ENCODE results near the gene RNF38. TPM values are rescaled to one million over a fixed set of nuclear protein-coding genes. Genes with fewer than 3 reads are reported as not detected.
"Not testable (repeated sequence)": the region's sequence is repeated elsewhere in the genome, so short reads cannot be mapped to it uniquely, and the experiment has no call there.

The RNF38 gene
- total RNA-seq, 1 donor from 2014 or later, result 22.8 TPM

DNA sequence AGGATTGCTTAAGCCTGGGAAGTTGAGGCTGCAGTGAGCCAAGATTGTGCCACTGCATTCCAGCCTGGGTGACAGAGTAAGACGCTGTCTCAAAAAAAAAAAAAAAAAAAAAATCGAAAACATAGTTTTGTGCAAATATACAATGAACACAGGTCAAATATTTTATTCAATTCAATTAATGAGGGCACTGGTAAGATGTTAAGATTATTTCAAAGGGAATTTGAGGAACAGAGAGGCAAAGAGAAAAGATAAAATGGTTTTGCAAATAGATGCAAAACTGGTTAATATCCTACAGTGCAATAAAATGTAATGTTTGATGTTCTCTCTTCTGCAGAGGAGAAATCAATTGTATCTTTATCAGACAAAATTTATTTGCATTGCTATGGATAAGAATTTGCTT, 102.3 kb downstream of the RNF38 start:
- intact Hi-C loops (cut with DNase I), result no loop called here
- Histone ChIP-seq H3K4me1 (no peaks in the 10 kb centered on the region), H3K36me3 (no peaks in the 10 kb centered on the region), H3K27ac (no peak overlapping the region), H3K9me3 (no peaks in the 10 kb centered on the region), H3K4me3 (no peak overlapping the region), H3K27me3 (no peaks in the 10 kb centered on the region)
- TF ChIP-seq, protein P1, sequence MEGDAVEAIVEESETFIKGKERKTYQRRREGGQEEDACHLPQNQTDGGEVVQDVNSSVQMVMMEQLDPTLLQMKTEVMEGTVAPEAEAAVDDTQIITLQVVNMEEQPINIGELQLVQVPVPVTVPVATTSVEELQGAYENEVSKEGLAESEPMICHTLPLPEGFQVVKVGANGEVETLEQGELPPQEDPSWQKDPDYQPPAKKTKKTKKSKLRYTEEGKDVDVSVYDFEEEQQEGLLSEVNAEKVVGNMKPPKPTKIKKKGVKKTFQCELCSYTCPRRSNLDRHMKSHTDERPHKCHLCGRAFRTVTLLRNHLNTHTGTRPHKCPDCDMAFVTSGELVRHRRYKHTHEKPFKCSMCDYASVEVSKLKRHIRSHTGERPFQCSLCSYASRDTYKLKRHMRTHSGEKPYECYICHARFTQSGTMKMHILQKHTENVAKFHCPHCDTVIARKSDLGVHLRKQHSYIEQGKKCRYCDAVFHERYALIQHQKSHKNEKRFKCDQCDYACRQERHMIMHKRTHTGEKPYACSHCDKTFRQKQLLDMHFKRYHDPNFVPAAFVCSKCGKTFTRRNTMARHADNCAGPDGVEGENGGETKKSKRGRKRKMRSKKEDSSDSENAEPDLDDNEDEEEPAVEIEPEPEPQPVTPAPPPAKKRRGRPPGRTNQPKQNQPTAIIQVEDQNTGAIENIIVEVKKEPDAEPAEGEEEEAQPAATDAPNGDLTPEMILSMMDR (IDR thresholded peaks at IDR 0.05), result no peak
- DNase-seq (ENCODE audit: extremely low spot score in 2 of 2), result no peak

DNA sequence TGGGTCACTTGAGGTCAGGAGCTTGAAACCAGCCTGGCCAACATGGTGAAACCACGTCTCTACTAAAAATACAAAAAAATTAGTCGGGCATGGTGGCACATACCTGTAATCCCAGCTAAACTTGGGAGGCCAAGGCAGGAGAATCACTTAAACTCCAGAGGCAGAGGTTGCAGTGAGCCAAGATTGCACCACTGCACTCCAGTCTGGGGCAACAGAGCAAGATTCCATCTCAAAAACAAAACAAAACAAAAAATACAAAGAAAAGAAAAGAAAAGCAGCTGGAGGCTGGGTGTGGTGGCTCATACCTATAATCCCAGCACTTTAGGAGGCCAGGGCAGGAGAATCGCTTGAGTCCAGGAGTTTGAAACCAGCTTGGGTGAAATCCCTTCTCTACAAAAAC, 105.1 kb downstream of the RNF38 start:
- H3K36me3 ChIP-seq; H3K27ac ChIP-seq; intact Hi-C loops (cut with DNase I); H3K4me3 ChIP-seq; H3K4me1 ChIP-seq; DNase-seq (ENCODE audit: extremely low spot score in 2 of 2); H3K27me3 ChIP-seq; H3K9me3 ChIP-seq: not testable (repeated sequence)

DNA sequence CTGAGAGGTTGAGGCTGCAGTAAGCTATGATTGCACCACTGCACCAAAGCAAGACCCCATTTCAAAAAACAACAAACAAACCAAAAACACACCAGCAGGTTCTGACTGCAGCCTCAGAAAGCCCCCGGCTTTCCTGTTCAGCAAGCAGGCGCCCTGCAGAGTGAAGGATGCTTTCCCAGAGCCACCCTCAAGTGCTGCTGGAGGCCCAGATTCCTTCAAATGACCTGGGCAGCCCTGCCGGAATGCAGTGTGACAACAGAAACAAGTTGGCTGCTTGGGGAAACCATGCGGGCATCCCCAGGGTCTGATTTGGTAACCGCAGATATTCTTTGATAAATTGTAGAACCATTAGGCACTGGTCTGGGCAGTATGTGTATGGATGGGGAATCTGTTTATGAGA, 106.2 kb downstream of the RNF38 start:
- Histone ChIP-seq H3K27me3 (no peaks in the 10 kb centered on the region), H3K4me1 (no peaks in the 10 kb centered on the region), H3K27ac (no peak overlapping the region), H3K9me3 (no peaks in the 10 kb centered on the region), H3K36me3 (no peaks in the 10 kb centered on the region), H3K4me3 (no peak overlapping the region)
- intact Hi-C loops (cut with DNase I), result no loop called here
- DNase-seq (ENCODE audit: extremely low spot score in 2 of 2), result no peak
- no peak for TF ChIP-seq POLR2A (IDR thresholded peaks at IDR 0.05)
- no peak for TF ChIP-seq POLR2AphosphoS5 (IDR thresholded peaks at IDR 0.05; ENCODE audit: insufficient read depth in 1 of 2, low read depth in 1 of 2)
- TF ChIP-seq, protein P1 (IDR thresholded peaks at IDR 0.05), result no peak

DNA sequence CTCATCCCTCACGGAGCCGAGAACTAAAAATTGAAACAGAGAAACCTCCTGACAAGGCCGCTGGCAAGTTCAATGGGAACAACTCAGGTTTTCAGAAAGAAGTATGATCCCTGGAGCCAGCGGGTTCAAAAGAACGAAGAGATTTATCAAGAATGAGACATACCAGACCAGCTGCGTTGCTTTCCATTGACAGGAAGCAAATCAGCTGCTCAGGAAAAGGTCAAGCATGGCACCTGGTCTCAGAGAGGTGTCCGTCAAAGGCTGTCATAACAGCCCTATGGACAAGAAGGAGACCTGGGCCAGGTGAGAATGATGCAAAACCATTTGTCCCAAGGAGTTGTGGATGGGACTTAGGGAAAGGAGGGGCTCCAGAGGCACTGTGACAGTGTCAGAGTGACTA, 106.9 kb downstream of the RNF38 start:
- intact Hi-C loops (cut with DNase I), result no loop called here
- H3K27me3 ChIP-seq, result no peaks in the 10 kb centered on the region
- TF ChIP-seq, protein P1 (IDR thresholded peaks at IDR 0.05), result no peak
- no peak for TF ChIP-seq POLR2A (IDR thresholded peaks at IDR 0.05)
- no peak for TF ChIP-seq POLR2AphosphoS5 (IDR thresholded peaks at IDR 0.05; ENCODE audit: insufficient read depth in 1 of 2, low read depth in 1 of 2)
- H3K9me3 ChIP-seq, result no peaks in the 10 kb centered on the region
- DNase-seq (ENCODE audit: extremely low spot score in 2 of 2), result no peak
- H3K4me3 ChIP-seq, result no peak overlapping the region
- no peak overlapping the region for H3K27ac ChIP-seq
- no peaks in the 10 kb centered on the region for H3K4me1 ChIP-seq
- H3K36me3 ChIP-seq, result no peaks in the 10 kb centered on the region

DNA sequence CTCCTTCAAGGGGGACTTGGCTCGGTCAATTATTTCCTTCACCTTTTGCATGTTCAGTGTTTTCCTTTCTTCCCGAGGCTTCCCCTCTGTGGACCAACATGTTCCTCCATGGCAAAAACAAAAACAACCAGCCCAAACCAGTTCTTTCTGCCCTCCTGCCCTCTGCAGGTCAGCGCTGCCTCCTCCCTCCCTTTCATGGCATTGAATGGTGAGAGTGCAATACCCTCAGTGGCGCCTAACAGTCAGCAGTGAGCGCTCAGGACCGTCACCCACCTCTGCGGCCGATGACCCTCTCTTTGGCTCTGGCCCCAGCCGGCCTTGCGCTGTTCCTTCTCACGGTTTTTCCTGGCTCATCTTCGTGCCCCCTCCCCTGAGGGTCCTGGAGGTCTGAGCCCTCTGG, 107.4 kb downstream of the RNF38 start:
- intact Hi-C loops (cut with DNase I), result no loop called here
- TF ChIP-seq POLR2AphosphoS5 (IDR thresholded peaks at IDR 0.05; ENCODE audit: insufficient read depth in 1 of 2, low read depth in 1 of 2) (no peak), POLR2A (IDR thresholded peaks at IDR 0.05) (no peak)
- TF ChIP-seq, protein P1 (IDR thresholded peaks at IDR 0.05), result no peak
- Histone ChIP-seq H3K4me1 (no peaks in the 10 kb centered on the region), H3K27me3 (no peaks in the 10 kb centered on the region), H3K4me3 (no peak overlapping the region), H3K27ac (no peak overlapping the region), H3K36me3 (no peaks in the 10 kb centered on the region), H3K9me3 (no peaks in the 10 kb centered on the region)
- no peak for DNase-seq (ENCODE audit: extremely low spot score in 2 of 2)

DNA sequence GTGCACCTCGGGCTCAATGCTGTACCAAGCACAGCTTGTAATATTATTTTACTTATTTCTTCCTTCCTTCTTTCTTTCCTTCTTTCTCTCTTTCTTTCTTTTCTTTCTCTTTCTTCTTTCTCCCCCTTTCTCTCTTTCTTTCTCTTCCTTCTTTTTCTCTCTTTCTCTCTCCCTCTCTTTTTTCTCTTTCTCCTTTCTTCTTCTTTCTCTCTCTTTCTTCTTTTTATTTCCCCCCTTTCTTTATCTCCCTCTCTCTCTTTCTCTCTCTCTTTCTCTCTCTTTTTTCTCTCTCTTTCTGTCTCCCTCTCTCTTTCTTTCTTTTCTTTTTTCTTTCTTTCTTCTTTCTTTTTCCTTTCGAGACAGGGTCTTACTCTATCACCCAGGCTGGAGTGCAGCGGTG, 109.1 kb downstream of the RNF38 start:
- Histone ChIP-seq H3K27ac (no peak overlapping the region), H3K27me3 (no peaks in the 10 kb centered on the region), H3K36me3 (no peaks in the 10 kb centered on the region), H3K4me3 (no peak overlapping the region), H3K9me3 (no peaks in the 10 kb centered on the region), H3K4me1 (no peaks in the 10 kb centered on the region)
- TF ChIP-seq POLR2AphosphoS5 (IDR thresholded peaks at IDR 0.05; ENCODE audit: insufficient read depth in 1 of 2, low read depth in 1 of 2), result no peak
- TF ChIP-seq, protein P1 (IDR thresholded peaks at IDR 0.05), result no peak
- TF ChIP-seq POLR2A (IDR thresholded peaks at IDR 0.05), result no peak
- no peak for DNase-seq (ENCODE audit: extremely low spot score in 2 of 2)
- intact Hi-C loops (cut with DNase I), result no loop called here

Measured in vagina (tissue), 2 donors.